NB4 (cell line): ENCODE data around the gene MYO7A.

Experiments used
- MYC ChIP-seq: IDR thresholded peaks from 2 replicates; pipeline ENCODE4 v1.6.1; 2011; ENCODE audit warnings: low read depth, low read length
- POLR2A ChIP-seq: IDR thresholded peaks from 2 replicates; pipeline ENCODE4 v1.6.1; 2011; ENCODE audit warnings: mild to moderate bottlenecking; ENCODE audit not compliant: insufficient read length; ENCODE audit errors: extremely low read depth
- TF ChIP-seq, protein P1 (sequence below): IDR thresholded peaks from one replicate; pipeline ENCODE4 v1.5.1; 2012; ENCODE audit warnings: low read depth, low read length
- TF ChIP-seq, protein P2 (sequence below): IDR thresholded peaks from 2 replicates; pipeline ENCODE4 v1.6.1; 2011; ENCODE audit warnings: low read depth, low read length

DNA sequence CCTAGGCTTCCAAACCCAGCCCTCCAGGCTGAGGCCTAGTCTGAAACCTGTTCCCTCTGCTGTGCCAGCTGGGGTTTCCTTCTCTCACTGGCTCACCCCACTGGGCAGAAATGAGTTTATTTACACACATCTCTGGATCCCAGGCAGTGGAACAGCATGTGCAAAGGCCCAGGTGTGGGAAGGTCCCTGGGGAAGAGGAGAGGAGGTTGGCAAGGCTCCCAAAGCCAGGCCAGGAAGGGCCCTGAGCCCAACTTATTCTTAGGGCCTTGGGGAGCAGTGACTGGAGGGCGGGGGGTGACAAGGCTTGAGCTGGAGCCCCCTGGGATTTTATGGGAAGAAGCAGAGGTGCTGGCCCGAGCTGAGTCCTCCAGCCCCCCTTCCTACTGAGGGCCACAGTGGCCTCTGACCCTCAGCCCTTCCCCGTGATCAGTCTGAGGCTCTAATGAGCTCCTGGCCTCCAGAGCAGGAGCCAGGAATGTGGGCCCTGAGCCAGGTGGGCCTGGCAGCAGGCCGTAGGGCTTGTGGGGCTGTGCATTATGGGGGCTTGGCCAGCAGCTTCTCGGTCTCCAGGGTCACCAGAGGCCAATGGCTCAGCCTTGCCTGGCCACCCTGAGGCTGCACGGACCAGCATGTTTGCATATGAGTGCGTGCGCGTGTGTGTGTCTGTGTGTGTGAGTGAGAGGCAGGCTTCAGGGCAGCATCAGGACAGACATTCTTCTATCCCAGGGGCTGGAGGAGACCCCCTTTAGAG is 2.9 kb downstream of the MYO7A start:
- TF ChIP-seq, protein P1, sequence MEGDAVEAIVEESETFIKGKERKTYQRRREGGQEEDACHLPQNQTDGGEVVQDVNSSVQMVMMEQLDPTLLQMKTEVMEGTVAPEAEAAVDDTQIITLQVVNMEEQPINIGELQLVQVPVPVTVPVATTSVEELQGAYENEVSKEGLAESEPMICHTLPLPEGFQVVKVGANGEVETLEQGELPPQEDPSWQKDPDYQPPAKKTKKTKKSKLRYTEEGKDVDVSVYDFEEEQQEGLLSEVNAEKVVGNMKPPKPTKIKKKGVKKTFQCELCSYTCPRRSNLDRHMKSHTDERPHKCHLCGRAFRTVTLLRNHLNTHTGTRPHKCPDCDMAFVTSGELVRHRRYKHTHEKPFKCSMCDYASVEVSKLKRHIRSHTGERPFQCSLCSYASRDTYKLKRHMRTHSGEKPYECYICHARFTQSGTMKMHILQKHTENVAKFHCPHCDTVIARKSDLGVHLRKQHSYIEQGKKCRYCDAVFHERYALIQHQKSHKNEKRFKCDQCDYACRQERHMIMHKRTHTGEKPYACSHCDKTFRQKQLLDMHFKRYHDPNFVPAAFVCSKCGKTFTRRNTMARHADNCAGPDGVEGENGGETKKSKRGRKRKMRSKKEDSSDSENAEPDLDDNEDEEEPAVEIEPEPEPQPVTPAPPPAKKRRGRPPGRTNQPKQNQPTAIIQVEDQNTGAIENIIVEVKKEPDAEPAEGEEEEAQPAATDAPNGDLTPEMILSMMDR = no peak
- TF ChIP-seq, protein P2, sequence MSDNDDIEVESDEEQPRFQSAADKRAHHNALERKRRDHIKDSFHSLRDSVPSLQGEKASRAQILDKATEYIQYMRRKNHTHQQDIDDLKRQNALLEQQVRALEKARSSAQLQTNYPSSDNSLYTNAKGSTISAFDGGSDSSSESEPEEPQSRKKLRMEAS = no peak
- no peak for TF ChIP-seq MYC
- no peak for TF ChIP-seq POLR2A
